SK-N-SH treated with all-trans-retinoic acid at 6 μM for 48 hours (cell line): ENCODE data around the gene TFEC.

Experiments
- ATAC-seq: fragments of 200-7000 bp; cut with Tn5 transposase; 3 replicates; pipeline ENCODE4 v1.9.1; 2020; ENCODE audit warnings: mild to moderate bottlenecking, moderate library complexity
- ARNTL ChIP-seq: fragments of 450-650 bp; formaldehyde crosslinking; IDR thresholded peaks from 2 replicates; pipeline ENCODE4 v1.5.0; 2020; ENCODE audit warnings: low read depth, mild to moderate bottlenecking, moderate library complexity, borderline replicate concordance
- CSDC2 ChIP-seq: fragments of 250-450 bp; sonication (Bioruptor Pico); IDR thresholded peaks from 2 replicates; pipeline ENCODE4 v1.5.0; 2020; ENCODE audit warnings: mild to moderate bottlenecking, moderate library complexity
- CSRNP3 ChIP-seq: fragments of 250-450 bp; sonication (Bioruptor Pico); IDR thresholded peaks from 2 replicates; pipeline ENCODE4 v1.5.1; 2021; ENCODE audit warnings: mild to moderate bottlenecking, moderate library complexity
- ESRRG ChIP-seq: fragments of 250-450 bp; sonication (Bioruptor Pico); IDR thresholded peaks from 2 replicates; pipeline ENCODE4 v1.6.1; 2021; ENCODE audit warnings: mild to moderate bottlenecking
- GLIS3 ChIP-seq: fragments of 250-450 bp; sonication (Bioruptor Pico); IDR thresholded peaks from 2 replicates; pipeline ENCODE4 v1.5.0; 2020; ENCODE audit warnings: mild to moderate bottlenecking, moderate library complexity
- ISL1 ChIP-seq: fragments of 250-450 bp; sonication (Bioruptor Pico); IDR thresholded peaks from 2 replicates; pipeline ENCODE4 v2.1.2; 2022; ENCODE audit warnings: mild to moderate bottlenecking, moderate library complexity
- OSR1 ChIP-seq: fragments of 250-450 bp; sonication (Bioruptor Pico); IDR thresholded peaks from 2 replicates; pipeline ENCODE4 v1.8.0; 2022; ENCODE audit warnings: moderate library complexity, mild to moderate bottlenecking, inconsistent platforms
- PATZ1 ChIP-seq: fragments of 250-450 bp; sonication (Bioruptor Pico); IDR thresholded peaks from 2 replicates; pipeline ENCODE4 v1.8.0; 2020; ENCODE audit warnings: mild to moderate bottlenecking, moderate library complexity, borderline replicate concordance
- POU6F1 ChIP-seq: fragments of 250-450 bp; sonication (Bioruptor Pico); IDR thresholded peaks from 2 replicates; pipeline ENCODE4 v1.8.0; 2021; ENCODE audit warnings: low read depth, mild to moderate bottlenecking, moderate library complexity, borderline replicate concordance
- PPARA ChIP-seq: fragments of 250-450 bp; sonication (Bioruptor Pico); IDR thresholded peaks from 2 replicates; pipeline ENCODE4 v1.5.0; 2020; ENCODE audit warnings: mild to moderate bottlenecking, borderline replicate concordance
- RARB ChIP-seq: fragments of 250-450 bp; sonication (Bioruptor Pico); IDR thresholded peaks from 2 replicates; pipeline ENCODE4 v1.8.0; 2021; ENCODE audit warnings: mild to moderate bottlenecking, moderate library complexity
- SNAI2 ChIP-seq: fragments of 250-450 bp; sonication (Bioruptor Pico); IDR thresholded peaks from 2 replicates; pipeline ENCODE4 v1.5.0; 2020; ENCODE audit warnings: mild to moderate bottlenecking, moderate library complexity
- TCF4 ChIP-seq: fragments of 250-450 bp; sonication (Bioruptor Pico); IDR thresholded peaks from 2 replicates; pipeline ENCODE4 v1.8.0; 2021; ENCODE audit warnings: mild to moderate bottlenecking, moderate library complexity, borderline replicate concordance
- TSHZ2 ChIP-seq: fragments of 250-450 bp; sonication (Bioruptor Pico); IDR thresholded peaks from 2 replicates; pipeline ENCODE4 v1.5.0; 2020; ENCODE audit warnings: mild to moderate bottlenecking, moderate library complexity
- ZC3H10 ChIP-seq: fragments of 250-450 bp; sonication (Bioruptor Pico); IDR thresholded peaks from 2 replicates; pipeline ENCODE4 v1.5.1; 2021; ENCODE audit warnings: mild to moderate bottlenecking, moderate library complexity
- ZFP3 ChIP-seq: fragments of 250-450 bp; sonication (Bioruptor Pico); IDR thresholded peaks from 2 replicates; pipeline ENCODE4 v1.5.0; 2020; ENCODE audit warnings: mild to moderate bottlenecking, moderate library complexity
- ZFP30 ChIP-seq: fragments of 450-650 bp; formaldehyde crosslinking; IDR thresholded peaks from 2 replicates; pipeline ENCODE4 v1.5.0; 2022; ENCODE audit warnings: mild to moderate bottlenecking, moderate library complexity
- ZNF565 ChIP-seq: fragments of 450-650 bp; formaldehyde crosslinking; conservative IDR thresholded peaks from 2 replicates; pipeline ENCODE4 v1.5.0; 2020; ENCODE audit warnings: low read depth, mild to moderate bottlenecking, moderate library complexity
- ZNF70 ChIP-seq: fragments of 450-650 bp; formaldehyde crosslinking; IDR thresholded peaks from 2 replicates; pipeline ENCODE4 v1.5.0; 2020; ENCODE audit warnings: mild to moderate bottlenecking, moderate library complexity
- ZNF8 ChIP-seq: fragments of 450-650 bp; formaldehyde crosslinking; IDR thresholded peaks from 2 replicates; pipeline ENCODE4 v1.5.0; 2020; ENCODE audit warnings: mild to moderate bottlenecking, moderate library complexity

TFEC gene

GRCh38 chr7:115952832-115953231 lies 77.7 kb downstream of the TFEC start (continued):
- TF ChIP-seq CSRNP3 (CRISPR knock-in tag) (no peak), ZFP3 (CRISPR knock-in tag) (no peak), ARNTL (CRISPR knock-in tag) (no peak), ZFP30 (CRISPR knock-in tag) (no peak), ZNF565 (no peak), ZC3H10 (CRISPR knock-in tag) (no peak), POU6F1 (CRISPR knock-in tag) (no peak), SNAI2 (no peak)
- TF ChIP-seq, all 23 proteins: peak for 0

- ATAC-seq: no peak
- TF ChIP-seq PATZ1 (CRISPR knock-in tag) (no peak), GLIS3 (CRISPR knock-in tag) (no peak), CSDC2 (CRISPR knock-in tag) (no peak), TCF4 (CRISPR knock-in tag) (no peak), ZNF8 (CRISPR knock-in tag) (no peak), ARNTL (CRISPR knock-in tag) (no peak), ZFP3 (CRISPR knock-in tag) (no peak), ZNF565 (no peak), ESRRG (CRISPR knock-in tag) (no peak), ZNF70 (no peak), RARB (no peak)
- TF ChIP-seq, all 23 proteins: peak for 0
These were observed 79.0 kb downstream of the TFEC start for GRCh38 chr7:115951547-115951946.

GRCh38 chr7:115941703-115942268 lies 88.8 kb downstream of the TFEC start:
- ATAC-seq: no peak
- TF ChIP-seq ESRRG (CRISPR knock-in tag) (no peak), OSR1 (CRISPR knock-in tag) (no peak), ZFP30 (CRISPR knock-in tag) (no peak)

- TF ChIP-seq ESRRG (CRISPR knock-in tag): no peak
- TF ChIP-seq ZC3H10 (CRISPR knock-in tag): no peak
- no peak for TF ChIP-seq ZFP30 (CRISPR knock-in tag)
- no peak for TF ChIP-seq CSDC2 (CRISPR knock-in tag)
- TF ChIP-seq ARNTL (CRISPR knock-in tag): no peak
- TF ChIP-seq, all 23 proteins: peak for 0
- ATAC-seq: no peak
These were observed 90.0 kb downstream of the TFEC start for GRCh38 chr7:115940460-115941060.

GRCh38 chr7:115937960-115938359 lies 92.6 kb downstream of the TFEC start:
- ATAC-seq: no peak
- TF ChIP-seq ISL1 (CRISPR knock-in tag) (no peak), ZC3H10 (CRISPR knock-in tag) (no peak), ZNF565 (no peak), ARNTL (CRISPR knock-in tag) (no peak)

- ATAC-seq: no peak
- TF ChIP-seq PPARA (CRISPR knock-in tag): no peak
- no peak for TF ChIP-seq RARB
- TF ChIP-seq TSHZ2 (CRISPR knock-in tag): no peak
- no peak for TF ChIP-seq PATZ1 (CRISPR knock-in tag)
- no peak for TF ChIP-seq POU6F1 (CRISPR knock-in tag)
- no peak for TF ChIP-seq OSR1 (CRISPR knock-in tag)
- TF ChIP-seq GLIS3 (CRISPR knock-in tag): no peak
These were observed 97.1 kb downstream of the TFEC start for GRCh38 chr7:115933471-115933870.
